GM21360 (cell line): Measurements from ENCODE around the gene PRPF4.
"Not testable (repeated sequence)": the region's sequence is repeated elsewhere in the genome, so short reads cannot be mapped to it uniquely, and the experiment has no call there.

Experiments used
- ATAC-seq: cut with Tn5 transposase; IDR thresholded peaks from one replicate; pipeline ENCODE4 v1.9.1; 2021; ENCODE audit warnings: mild to moderate bottlenecking, moderate library complexity; ENCODE audit not compliant: unreplicated experiment

PRPF4 gene

GRCh38 chr9:113267911-113268566 is 7.4 kb upstream of the PRPF4 start:
- no peak for ATAC-seq

GRCh38 chr9:113269355-113269754 is 6.1 kb upstream of the PRPF4 start:
- no peak for ATAC-seq

- no peak for ATAC-seq
Measured at GRCh38 chr9:113269871-113270270, 5.6 kb upstream of the PRPF4 start.

- ATAC-seq: peak; percentile 9
Measured at GRCh38 chr9:113274474-113275156, 843 bp upstream of the PRPF4 start.

- ATAC-seq: no peak
Measured at GRCh38 chr9:113278840-113279239, 3.4 kb downstream of the PRPF4 start.

- ATAC-seq: no peak
Measured at GRCh38 chr9:113281356-113281755, 5.9 kb downstream of the PRPF4 start.

- ATAC-seq: no peak
Measured at GRCh38 chr9:113289091-113289490, 13.6 kb downstream of the PRPF4 start.

- ATAC-seq: no peak
Measured at GRCh38 chr9:113290052-113290607, 14.7 kb downstream of the PRPF4 start.

- ATAC-seq: no peak
Measured at GRCh38 chr9:113293285-113293878, 17.9 kb downstream of the PRPF4 start.

GRCh38 chr9:113296247-113296646 is 20.8 kb downstream of the PRPF4 start:
- ATAC-seq: not testable (repeated sequence)

GRCh38 chr9:113296796-113297558 is 21.5 kb downstream of the PRPF4 start:
- ATAC-seq: no peak

- ATAC-seq: no peak
Measured at GRCh38 chr9:113298311-113298710, 22.9 kb downstream of the PRPF4 start.

GRCh38 chr9:113298924-113299770 is 23.7 kb downstream of the PRPF4 start:
- ATAC-seq: no peak

GRCh38 chr9:113299800-113300292 is 24.4 kb downstream of the PRPF4 start:
- ATAC-seq: no peak

- no peak for ATAC-seq
Measured at GRCh38 chr9:113301548-113301947, 26.1 kb downstream of the PRPF4 start.

- ATAC-seq: no peak
Measured at GRCh38 chr9:113302792-113303418, 27.4 kb downstream of the PRPF4 start, which contains the start of gene RNF183. TSS of gene RNF183 (minus strand) at chr9:113303376. CDS start at chr9:113298184, 5,192 bp downstream.

GRCh38 chr9:113306566-113306965 is 31.1 kb downstream of the PRPF4 start:
- no peak for ATAC-seq

GRCh38 chr9:113307396-113307975 is 32.0 kb downstream of the PRPF4 start:
- ATAC-seq: no peak

GRCh38 chr9:113309204-113309813 is 33.9 kb downstream of the PRPF4 start:
- ATAC-seq: no peak
